Activated CD4-positive, alpha-beta memory T cell treated with anti-CD3 and anti-CD28 coated beads for 36 hours (primary cell): ENCODE results near the gene EWSR1. TPM values are rescaled to one million over a fixed set of nuclear protein-coding genes. Genes with fewer than 3 reads are reported as not detected.
A peak's percentile ranks its signal among the peaks of the same experiment; 100 is the strongest.

Experiments
- CTCF ChIA-PET: fragments of 350-600 bp; sonication (Branson Sonifier 250); formaldehyde crosslinking; loops from one replicate; lab custom pipeline; 2021; ENCODE audit warnings: antibody characterized with exemption, inconsistent platforms; lab: Charles Lee
- POLR2A ChIA-PET: fragments of 350-600 bp; sonication (Branson Sonifier 250); formaldehyde crosslinking; loops from one replicate; lab custom pipeline; 2021; ENCODE audit warnings: antibody characterized with exemption; lab: Charles Lee
- DNase-seq: peaks from one replicate; pipeline ENCODE4 v3.0.0-alpha.2; 2020
- H3K27ac Mint-ChIP-seq: one replicate; pipeline ENCODE4 v1.8.0; 2021; ENCODE audit warnings: mixed read lengths
- H3K27me3 Mint-ChIP-seq: one replicate; pipeline ENCODE4 v1.8.0; 2021; ENCODE audit warnings: mixed read lengths
- H3K36me3 Mint-ChIP-seq: one replicate; pipeline ENCODE4 v1.8.0; 2021; ENCODE audit warnings: mixed read lengths
- H3K4me1 Mint-ChIP-seq: one replicate; pipeline ENCODE4 v1.8.0; 2021; ENCODE audit warnings: low read depth, mixed read lengths
- H3K4me3 Mint-ChIP-seq: one replicate; pipeline ENCODE4 v1.8.0; 2021; ENCODE audit warnings: mild to moderate bottlenecking, mixed read lengths
- H3K9me3 Mint-ChIP-seq: one replicate; pipeline ENCODE4 v1.8.0; 2021; ENCODE audit warnings: mixed read lengths
- intact Hi-C: fragments of 100-400 bp; cut with micrococcal nuclease; formaldehyde crosslinking; loops from one replicate; pipeline ENCODE4 v1.15.1; 2023
- total RNA-seq, 2 experiments: library from RNA; stranded (reverse); gene quantifications; one replicate each; pipeline ENCODE4 v1.2.3, GENCODE V29; 2021

EWSR1 gene
- total RNA-seq, 2 experiments from 2014 or later, result 286 to 302 TPM

DNA sequence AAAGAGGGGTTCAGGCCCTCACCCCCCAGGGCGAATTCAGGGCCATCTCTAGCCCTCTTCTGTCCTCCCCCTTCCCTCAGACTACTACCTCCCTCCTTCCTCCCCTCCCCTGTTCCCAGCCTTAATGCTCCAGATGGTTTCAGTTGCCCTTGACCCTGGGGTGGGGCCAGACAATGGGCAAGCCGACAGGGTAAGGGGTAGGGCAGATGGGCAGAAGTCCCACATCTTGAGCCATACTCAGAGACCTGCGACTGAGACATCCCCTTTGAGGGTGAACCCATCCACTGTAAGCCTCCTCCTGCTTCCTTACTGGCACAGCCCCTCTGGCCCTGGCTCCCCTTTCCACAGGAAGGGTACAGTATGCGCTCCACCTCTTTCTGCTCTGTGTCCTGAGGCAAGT, 2.1 kb upstream of the EWSR1 start:
- ChIA-PET POLR2A (no interaction called here), CTCF (interaction anchor here (1.9 kb wide), 1 partner anchor 20 kb away, joined by 7 read pairs; no protein-coding TSS in a partner anchor)
- intact Hi-C loops, result loop anchor here (5.0 kb wide), 2 partner anchors 41 to 121 kb away; partner anchors contain the start of genes AP1B1 and GAS2L1
- H3K36me3 Mint-ChIP-seq, result peaks cover 34% of the 10 kb centered on the region
- no peaks in the 10 kb centered on the region for H3K9me3 Mint-ChIP-seq
- no peaks in the 10 kb centered on the region for H3K27me3 Mint-ChIP-seq
- peaks cover 26% of the 10 kb centered on the region for H3K4me1 Mint-ChIP-seq
- no peak overlapping the region for H3K27ac Mint-ChIP-seq
- no peak for DNase-seq
- no peak overlapping the region for H3K4me3 Mint-ChIP-seq

DNA sequence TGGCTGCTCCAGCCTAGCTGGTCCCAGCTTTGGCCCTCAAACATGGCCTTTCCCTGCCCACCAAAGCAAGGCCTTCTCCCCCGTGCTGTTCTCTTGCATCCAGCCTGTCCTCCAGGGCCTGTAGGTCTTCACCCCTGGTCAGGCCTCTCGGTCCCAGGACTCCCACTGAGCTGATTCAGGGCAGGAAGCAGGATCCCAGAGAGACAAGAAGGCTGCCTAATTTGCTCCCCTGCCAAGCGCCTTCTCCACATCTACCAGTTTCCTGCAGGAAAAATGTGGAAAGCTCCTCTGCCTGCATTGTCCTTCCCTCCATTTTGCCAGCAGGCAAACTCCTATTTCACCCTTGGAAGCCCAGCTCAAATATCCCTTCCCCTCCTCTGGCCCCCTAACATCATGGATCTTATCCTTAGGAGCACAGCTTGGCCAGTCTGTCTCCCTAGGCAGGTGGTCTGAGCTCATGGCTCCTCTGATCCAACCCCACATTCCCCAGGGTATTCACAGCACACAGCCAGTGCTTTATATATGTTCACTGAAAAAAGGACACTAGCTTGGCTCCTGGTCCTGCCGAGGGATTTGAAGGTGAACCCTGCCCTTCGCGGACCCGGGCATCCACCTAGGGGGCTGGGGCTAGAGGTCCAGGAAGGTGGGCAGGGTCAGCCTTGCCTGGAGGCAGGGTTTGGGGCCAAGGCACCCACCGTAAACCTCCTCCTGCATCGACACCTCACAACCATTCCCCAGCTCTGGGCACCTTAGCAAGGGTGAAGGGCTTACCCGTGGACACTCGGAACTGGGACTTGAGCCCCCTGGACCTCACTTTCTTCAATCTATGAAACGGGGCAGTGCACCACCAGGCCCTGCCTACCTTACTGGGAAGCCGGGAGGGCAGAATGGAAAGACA, 1.3 kb upstream of the EWSR1 start:
- no peak for DNase-seq
- Mint-ChIP-seq H3K36me3 (peaks cover 40% of the 10 kb centered on the region), H3K27me3 (no peaks in the 10 kb centered on the region), H3K4me3 (peak overlapping the region; percentile 90), H3K27ac (peak overlapping the region; percentile 84), H3K9me3 (no peaks in the 10 kb centered on the region), H3K4me1 (peaks cover 35% of the 10 kb centered on the region)
- ChIA-PET CTCF (interaction anchor here (0.8 to 1.9 kb wide), 3 partner anchors 21 to 665 kb away, joined by 3 to 7 read pairs (median 3); no protein-coding TSS in a partner anchor), POLR2A (no interaction called here)
- intact Hi-C loops, result loop anchor here (5.0 kb wide), 2 partner anchors 40 to 120 kb away; partner anchors contain the start of genes AP1B1 and GAS2L1

- Mint-ChIP-seq H3K27ac (peak overlapping the region; percentile 99), H3K4me3 (peak overlapping the region; percentile 90), H3K4me1 (peaks cover 42% of the 10 kb centered on the region), H3K9me3 (no peaks in the 10 kb centered on the region), H3K36me3 (peaks cover 46% of the 10 kb centered on the region), H3K27me3 (no peaks in the 10 kb centered on the region)
- intact Hi-C loops, result loop anchor here (5.0 kb wide), 2 partner anchors 40 to 120 kb away; partner anchors contain the start of genes AP1B1 and GAS2L1
- no peak for DNase-seq
- ChIA-PET CTCF (interaction anchor here (0.8 to 1.9 kb wide), 3 partner anchors 22 to 666 kb away, joined by 3 to 7 read pairs (median 3); no protein-coding TSS in a partner anchor), POLR2A (interaction anchor here (1.5 kb wide), 1 partner anchor 36 kb away, joined by 4 read pairs; no protein-coding TSS in a partner anchor)
These were observed 608 bp upstream of the EWSR1 start for GRCh38 chr22:29267462-29267857.

DNA sequence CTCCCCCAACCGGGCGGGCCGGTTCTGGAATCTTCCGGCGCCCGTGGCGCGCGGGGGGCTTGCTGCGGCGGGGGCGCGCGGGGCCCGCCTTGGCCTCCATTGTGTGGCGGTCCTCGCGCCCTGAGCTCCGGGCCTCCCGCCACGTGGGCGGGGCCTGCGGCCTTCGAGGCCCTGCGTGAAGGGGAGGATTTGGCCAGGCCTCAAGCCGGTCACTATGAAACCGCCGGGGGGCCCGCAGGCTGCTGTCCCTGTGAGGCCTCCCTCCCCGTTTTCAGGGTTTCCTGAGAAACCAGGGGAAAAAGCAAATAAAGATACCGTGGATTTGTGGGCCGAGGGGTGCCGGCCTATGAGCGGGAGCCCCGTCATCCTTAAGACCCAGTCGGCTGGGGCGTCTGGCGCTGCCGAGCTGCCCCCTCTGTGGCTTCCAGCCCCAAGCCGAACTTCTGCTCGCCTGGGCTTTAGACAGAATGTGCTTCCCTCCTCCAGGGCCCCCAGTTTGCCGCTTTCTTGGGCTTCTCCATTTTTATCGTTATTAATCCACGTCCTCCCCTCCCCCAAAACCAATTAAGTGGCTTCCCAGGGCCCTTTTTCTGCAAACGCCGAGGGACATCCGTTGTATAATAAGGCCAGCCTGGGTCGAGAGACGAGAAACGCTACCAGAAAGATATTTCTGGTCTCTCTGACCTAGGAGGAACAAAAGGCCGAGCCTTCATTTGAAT, 602 bp downstream of the EWSR1 start:
- peak overlapping the region; percentile 90 for H3K4me3 Mint-ChIP-seq
- peak; percentile 54 for DNase-seq
- H3K36me3 Mint-ChIP-seq, result peaks cover 58% of the 10 kb centered on the region
- H3K4me1 Mint-ChIP-seq, result peaks cover 54% of the 10 kb centered on the region
- peak overlapping the region; percentile 99 for H3K27ac Mint-ChIP-seq
- no peaks in the 10 kb centered on the region for H3K27me3 Mint-ChIP-seq
- intact Hi-C loops, result loop anchor here (1.0 to 5.0 kb wide), 3 partner anchors 39 to 526 kb away; partner anchors contain the start of genes AP1B1, GAS2L1 and HSCB
- CTCF ChIA-PET, result no interaction called here
- POLR2A ChIA-PET, result interaction anchor here (0.7 to 1.5 kb wide), 3 partner anchors 35 to 468 kb away, joined by 3 to 4 read pairs (median 4); partner anchors contain the start of gene XBP1
- H3K9me3 Mint-ChIP-seq, result no peaks in the 10 kb centered on the region

DNA sequence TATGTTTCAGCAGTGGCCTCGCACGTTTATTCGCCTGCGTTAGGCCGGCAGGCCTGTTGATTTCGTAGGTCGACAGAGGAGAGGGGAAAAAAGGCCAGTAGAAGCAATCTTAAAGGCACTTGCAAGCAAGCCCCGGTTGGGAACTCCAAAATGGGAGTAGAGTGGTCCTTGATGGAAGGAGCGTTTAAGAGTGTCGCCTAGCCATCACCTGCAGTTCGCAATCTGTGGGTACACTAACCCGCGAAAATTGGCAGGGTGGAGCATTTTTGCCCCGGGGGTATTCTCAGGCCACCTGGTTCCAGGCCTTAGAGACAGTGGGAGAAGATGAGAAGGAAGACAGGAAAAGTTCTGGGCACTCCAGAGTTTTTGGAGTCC, 1.1 kb downstream of the EWSR1 start:
- POLR2A ChIA-PET, result interaction anchor here (1.4 kb wide), 2 partner anchors 19 to 38 kb away, joined by 3 to 5 read pairs; no protein-coding TSS in a partner anchor
- Mint-ChIP-seq H3K9me3 (no peaks in the 10 kb centered on the region), H3K4me3 (peak overlapping the region; percentile 90), H3K27ac (peak overlapping the region; percentile 99), H3K4me1 (peaks cover 58% of the 10 kb centered on the region), H3K27me3 (no peaks in the 10 kb centered on the region), H3K36me3 (peaks cover 62% of the 10 kb centered on the region)
- intact Hi-C loops, result loop anchor here (5.0 kb wide), 2 partner anchors 38 to 118 kb away; partner anchors contain the start of genes AP1B1 and GAS2L1
- no peak for DNase-seq
- CTCF ChIA-PET, result no interaction called here

- H3K4me1 Mint-ChIP-seq, result peaks cover 64% of the 10 kb centered on the region
- CTCF ChIA-PET, result no interaction called here
- intact Hi-C loops, result loop anchor here (5.0 kb wide), 2 partner anchors 37 to 117 kb away; partner anchors contain the start of genes AP1B1 and GAS2L1
- no peaks in the 10 kb centered on the region for H3K27me3 Mint-ChIP-seq
- H3K36me3 Mint-ChIP-seq, result peaks cover 65% of the 10 kb centered on the region
- peak overlapping the region; percentile 90 for H3K4me3 Mint-ChIP-seq
- POLR2A ChIA-PET, result interaction anchor here (1.0 to 1.4 kb wide), 3 partner anchors 15 to 44 kb away, joined by 3 to 5 read pairs (median 3); no protein-coding TSS in a partner anchor
- DNase-seq, result peak; percentile 24
- H3K27ac Mint-ChIP-seq, result peak overlapping the region; percentile 99
- H3K9me3 Mint-ChIP-seq, result no peaks in the 10 kb centered on the region
These were observed 1.8 kb downstream of the EWSR1 start for GRCh38 chr22:29269731-29270474.

DNA sequence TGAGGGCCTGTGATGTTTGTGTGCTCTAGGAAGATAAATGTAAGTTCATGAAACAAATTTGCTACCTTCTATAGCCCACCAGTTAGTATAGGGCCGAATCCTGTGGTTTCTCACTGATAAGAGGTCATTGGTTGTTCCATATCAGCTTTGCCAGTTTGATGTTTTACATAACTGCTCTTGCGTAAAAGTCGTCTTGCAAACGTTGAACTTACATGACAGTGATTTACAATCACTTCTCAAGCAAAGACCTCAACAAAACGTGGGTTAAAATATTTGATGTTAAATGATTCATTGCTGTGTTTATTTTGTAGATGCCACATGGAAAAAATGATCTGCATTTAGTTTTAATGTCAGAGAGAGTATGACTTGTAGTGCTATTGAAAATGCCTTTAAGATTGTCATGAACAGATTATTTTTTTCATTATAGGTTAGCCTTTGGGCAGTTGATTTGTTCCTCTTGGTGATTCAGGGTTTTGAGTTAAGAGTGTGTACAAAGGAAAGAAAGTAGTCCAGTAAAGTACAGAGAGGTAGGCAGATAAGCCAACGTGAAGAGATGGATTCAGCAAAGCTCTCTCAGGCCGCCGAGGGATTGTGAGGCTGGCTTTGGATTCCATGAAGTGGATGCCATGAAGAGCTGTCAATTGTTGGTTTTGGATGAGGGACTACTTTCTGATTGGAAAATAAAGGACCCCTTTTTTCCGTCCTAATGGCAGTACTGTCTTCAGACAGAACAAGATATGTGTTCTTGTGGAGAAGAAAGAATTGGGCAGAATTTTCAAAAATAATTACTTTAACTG, 2.6 kb downstream of the EWSR1 start:
- ChIA-PET POLR2A (interaction anchor here (1.0 to 1.4 kb wide), 3 partner anchors 14 to 43 kb away, joined by 3 to 5 read pairs (median 3); no protein-coding TSS in a partner anchor), CTCF (interaction anchor here (1.1 kb wide), 1 partner anchor 68 kb away, joined by 3 read pairs; no protein-coding TSS in a partner anchor)
- Mint-ChIP-seq H3K27me3 (no peaks in the 10 kb centered on the region), H3K4me3 (peak overlapping the region; percentile 90), H3K27ac (peak overlapping the region; percentile 99), H3K9me3 (no peaks in the 10 kb centered on the region), H3K36me3 (peaks cover 70% of the 10 kb centered on the region), H3K4me1 (peaks cover 70% of the 10 kb centered on the region)
- intact Hi-C loops, result no loop called here
- no peak for DNase-seq

GRCh38 chr22:29272624-29273023, 4.6 kb downstream of the EWSR1 start:
- DNase-seq, result no peak
- ChIA-PET POLR2A (interaction anchor here (1.8 kb wide), 1 partner anchor 15 kb away, joined by 6 read pairs; no protein-coding TSS in a partner anchor), CTCF (no interaction called here)
- intact Hi-C loops, result no loop called here
- Mint-ChIP-seq H3K36me3 (peaks cover 81% of the 10 kb centered on the region), H3K4me3 (no peak overlapping the region), H3K27ac (no peak overlapping the region), H3K9me3 (no peaks in the 10 kb centered on the region), H3K4me1 (peaks cover 75% of the 10 kb centered on the region), H3K27me3 (no peaks in the 10 kb centered on the region)

- Mint-ChIP-seq H3K27me3 (no peaks in the 10 kb centered on the region), H3K4me1 (peaks cover 76% of the 10 kb centered on the region), H3K27ac (no peak overlapping the region), H3K36me3 (peaks cover 82% of the 10 kb centered on the region), H3K4me3 (no peak overlapping the region), H3K9me3 (no peaks in the 10 kb centered on the region)
- no peak for DNase-seq
- intact Hi-C loops, result no loop called here
- ChIA-PET CTCF (interaction anchor here (0.5 kb wide), 1 partner anchor 82 kb away, joined by 3 read pairs; no protein-coding TSS in a partner anchor), POLR2A (no interaction called here)
These were observed 7.1 kb downstream of the EWSR1 start for GRCh38 chr22:29275167-29275566.

DNA sequence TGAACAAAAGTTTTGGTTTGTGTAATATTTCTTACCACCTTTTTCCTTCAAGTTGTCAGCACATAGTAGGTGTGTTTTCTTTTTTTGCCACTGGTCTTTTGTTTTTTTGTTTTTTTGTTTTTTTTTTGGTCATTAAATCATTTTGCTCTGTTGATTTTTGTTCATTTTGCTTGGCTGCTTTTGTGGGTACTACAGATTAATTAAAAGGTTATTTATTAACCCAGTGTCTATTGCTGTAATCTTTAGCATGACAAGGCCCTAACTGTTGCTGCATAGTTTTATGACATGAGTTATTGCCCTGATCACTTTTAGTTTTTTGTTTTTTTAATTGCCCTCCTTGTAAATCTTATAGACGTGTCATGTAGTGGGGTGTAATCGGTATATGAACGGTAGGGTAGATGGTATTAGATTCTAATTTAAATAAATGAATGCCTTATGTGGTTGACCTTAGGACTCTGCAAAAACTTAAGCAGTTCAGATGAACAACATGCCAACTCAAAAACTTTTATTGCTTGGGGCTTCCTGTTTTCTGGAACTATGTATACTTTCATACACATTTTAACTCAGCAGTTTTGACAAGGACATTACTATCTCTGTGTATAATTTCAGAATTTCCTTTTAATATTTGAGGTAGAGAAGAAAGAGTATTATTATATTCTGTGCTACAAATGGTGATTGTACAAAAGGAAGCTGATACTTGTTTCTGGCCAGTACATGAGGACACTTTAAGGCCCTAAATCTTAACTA, 7.9 kb downstream of the EWSR1 start:
- H3K4me3 Mint-ChIP-seq, result no peak overlapping the region
- POLR2A ChIA-PET, result no interaction called here
- peak overlapping the region; percentile 42 for H3K27ac Mint-ChIP-seq
- H3K4me1 Mint-ChIP-seq, result peaks cover 70% of the 10 kb centered on the region
- H3K9me3 Mint-ChIP-seq, result no peaks in the 10 kb centered on the region
- intact Hi-C loops, result no loop called here
- CTCF ChIA-PET, result interaction anchor here (0.5 kb wide), 1 partner anchor 249 kb away, joined by 3 read pairs; no protein-coding TSS in a partner anchor
- H3K36me3 Mint-ChIP-seq, result peaks cover 81% of the 10 kb centered on the region
- no peak for DNase-seq
- H3K27me3 Mint-ChIP-seq, result no peaks in the 10 kb centered on the region
